Hepatocyte (in vitro differentiated cells): ENCODE data around the gene TRAPPC12. TPM values are rescaled to one million over a fixed set of nuclear protein-coding genes. Genes with fewer than 3 reads are reported as not detected.

Source experiments
- DNase-seq: peaks from one replicate; pipeline ENCODE4 v3.0.0-alpha.2; 2016; ENCODE audit warnings: low spot score
- H2AFZ ChIP-seq: fragments of 200-600 bp; sonication (generic); 2 replicates; pipeline ENCODE4 v1.6.0; 2016; ENCODE audit warnings: antibody characterized with exemption, mild to moderate bottlenecking
- H3K27ac ChIP-seq: fragments of 200-600 bp; sonication (generic); 2 replicates; pipeline ENCODE4 v1.5.1; 2016; ENCODE audit warnings: mild to moderate bottlenecking
- H3K27me3 ChIP-seq: fragments of 200-600 bp; sonication (generic); 2 replicates; pipeline ENCODE4 v1.6.1; 2016
- H3K36me3 ChIP-seq: fragments of 200-600 bp; sonication (generic); replicated peaks from 2 replicates; pipeline ENCODE4 v1.5.1; 2016; ENCODE audit warnings: low read depth; ENCODE audit not compliant: insufficient read depth
- H3K4me1 ChIP-seq: fragments of 200-600 bp; sonication (generic); 2 replicates; pipeline ENCODE4 v1.5.1; 2016; ENCODE audit warnings: mild to moderate bottlenecking, moderate library complexity; ENCODE audit not compliant: insufficient read depth
- H3K4me2 ChIP-seq: fragments of 200-600 bp; sonication (generic); 2 replicates; pipeline ENCODE4 v1.6.0; 2016
- H3K4me3 ChIP-seq: fragments of 200-600 bp; sonication (generic); 2 replicates; pipeline ENCODE4 v1.5.1; 2016; ENCODE audit warnings: mild to moderate bottlenecking
- H3K79me2 ChIP-seq: fragments of 200-600 bp; sonication (generic); 2 replicates; pipeline ENCODE4 v1.6.0; 2017; ENCODE audit warnings: mild to moderate bottlenecking
- H3K9me2 ChIP-seq: fragments of 200-600 bp; sonication (generic); replicated peaks from 2 replicates; pipeline ENCODE4 v1.6.0; 2017; ENCODE audit warnings: mild to moderate bottlenecking; ENCODE audit not compliant: insufficient read depth
- H3K9me3 ChIP-seq: fragments of 200-600 bp; sonication (generic); 2 replicates; pipeline ENCODE4 v1.5.1; 2016; ENCODE audit warnings: low read depth, mild to moderate bottlenecking
- H4K20me1 ChIP-seq: fragments of 200-600 bp; sonication (generic); 2 replicates; pipeline ENCODE4 v1.6.0; 2016; ENCODE audit warnings: mild to moderate bottlenecking; ENCODE audit not compliant: insufficient read depth, poor library complexity, severe bottlenecking
- EZH2 ChIP-seq: fragments of 200-600 bp; sonication (generic); IDR thresholded peaks from 2 replicates; pipeline ENCODE4 v1.6.1; 2016; ENCODE audit warnings: antibody characterized with exemption, mild to moderate bottlenecking, borderline replicate concordance
- EZH2phosphoT487 ChIP-seq: fragments of 200-600 bp; sonication (generic); IDR thresholded peaks from one replicate; pipeline ENCODE4 v1.6.1; 2018; ENCODE audit warnings: antibody characterized with exemption, mild to moderate bottlenecking, low read depth, moderate library complexity; ENCODE audit not compliant: unreplicated experiment, severe bottlenecking
- WGBS: methylation state at CpG from one replicate; pipeline ENCODE4 v1.1.6; 2016; ENCODE audit warnings: low lambda C conversion rate; ENCODE audit errors: missing lambda C conversion rate; 5-methylcytosine and 5-hydroxymethylcytosine counted together
- polyA plus RNA-seq: library from polyadenylated mRNA; unstranded; fragments of >200 nt; fragmentation: Nextera tagmentation; extraction: Ambion mirVana; gene quantifications from 2 replicates; pipeline ENCODE4 v1.2.1, GENCODE V29; 2016
- total RNA-seq: library from RNA; depleted of rRNA; stranded (reverse); fragments of >200 nt; gene quantifications from 2 replicates; pipeline ENCODE4 v1.2.3, GENCODE V29; 2014
- TF ChIP-seq, protein P1 (sequence below): fragments of 200-600 bp; sonication (generic); IDR thresholded peaks from 2 replicates; pipeline ENCODE4 v1.5.1; 2016; ENCODE audit warnings: antibody characterized with exemption, mild to moderate bottlenecking; ENCODE audit not compliant: poor library complexity

TRAPPC12 gene
- total and polyA plus RNA-seq, 2 experiments from 2014 or later: 49.3 to 61.2 TPM

GRCh38 chr2:3399829-3400228 is 20.3 kb downstream of the TRAPPC12 start:
- Histone ChIP-seq H3K4me1 (no peaks in the 10 kb centered on the region), H4K20me1 (no peaks in the 10 kb centered on the region), H3K4me2 (no peak overlapping the region), H3K79me2 (peaks cover 15% of the 10 kb centered on the region), H3K27ac (no peak overlapping the region), H2AFZ (no peak overlapping the region), H3K9me2 (no peaks in the 10 kb centered on the region), H3K9me3 (peaks cover 14% of the 10 kb centered on the region), H3K36me3 (peaks cover 4% of the 10 kb centered on the region), H3K4me3 (no peak overlapping the region), H3K27me3 (no peaks in the 10 kb centered on the region)
- WGBS: 74% methylated on average over 9 of the region's 9 CpGs
- TF ChIP-seq EZH2: no peak
- TF ChIP-seq, protein P1, sequence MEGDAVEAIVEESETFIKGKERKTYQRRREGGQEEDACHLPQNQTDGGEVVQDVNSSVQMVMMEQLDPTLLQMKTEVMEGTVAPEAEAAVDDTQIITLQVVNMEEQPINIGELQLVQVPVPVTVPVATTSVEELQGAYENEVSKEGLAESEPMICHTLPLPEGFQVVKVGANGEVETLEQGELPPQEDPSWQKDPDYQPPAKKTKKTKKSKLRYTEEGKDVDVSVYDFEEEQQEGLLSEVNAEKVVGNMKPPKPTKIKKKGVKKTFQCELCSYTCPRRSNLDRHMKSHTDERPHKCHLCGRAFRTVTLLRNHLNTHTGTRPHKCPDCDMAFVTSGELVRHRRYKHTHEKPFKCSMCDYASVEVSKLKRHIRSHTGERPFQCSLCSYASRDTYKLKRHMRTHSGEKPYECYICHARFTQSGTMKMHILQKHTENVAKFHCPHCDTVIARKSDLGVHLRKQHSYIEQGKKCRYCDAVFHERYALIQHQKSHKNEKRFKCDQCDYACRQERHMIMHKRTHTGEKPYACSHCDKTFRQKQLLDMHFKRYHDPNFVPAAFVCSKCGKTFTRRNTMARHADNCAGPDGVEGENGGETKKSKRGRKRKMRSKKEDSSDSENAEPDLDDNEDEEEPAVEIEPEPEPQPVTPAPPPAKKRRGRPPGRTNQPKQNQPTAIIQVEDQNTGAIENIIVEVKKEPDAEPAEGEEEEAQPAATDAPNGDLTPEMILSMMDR: no peak
- TF ChIP-seq EZH2phosphoT487: no peak
- no peak for DNase-seq

- Histone ChIP-seq H3K4me2 (no peak overlapping the region), H3K9me2 (no peaks in the 10 kb centered on the region), H3K36me3 (no peaks in the 10 kb centered on the region), H3K79me2 (peaks cover 7% of the 10 kb centered on the region), H4K20me1 (no peaks in the 10 kb centered on the region), H3K27me3 (no peaks in the 10 kb centered on the region), H3K27ac (no peak overlapping the region), H2AFZ (no peak overlapping the region), H3K4me1 (no peaks in the 10 kb centered on the region), H3K4me3 (no peak overlapping the region), H3K9me3 (no peaks in the 10 kb centered on the region)
- no peak for DNase-seq
- TF ChIP-seq EZH2: no peak
- WGBS: 96% methylated on average over 11 of the region's 11 CpGs
These were observed 24.3 kb downstream of the TRAPPC12 start for GRCh38 chr2:3403587-3404334.

DNA sequence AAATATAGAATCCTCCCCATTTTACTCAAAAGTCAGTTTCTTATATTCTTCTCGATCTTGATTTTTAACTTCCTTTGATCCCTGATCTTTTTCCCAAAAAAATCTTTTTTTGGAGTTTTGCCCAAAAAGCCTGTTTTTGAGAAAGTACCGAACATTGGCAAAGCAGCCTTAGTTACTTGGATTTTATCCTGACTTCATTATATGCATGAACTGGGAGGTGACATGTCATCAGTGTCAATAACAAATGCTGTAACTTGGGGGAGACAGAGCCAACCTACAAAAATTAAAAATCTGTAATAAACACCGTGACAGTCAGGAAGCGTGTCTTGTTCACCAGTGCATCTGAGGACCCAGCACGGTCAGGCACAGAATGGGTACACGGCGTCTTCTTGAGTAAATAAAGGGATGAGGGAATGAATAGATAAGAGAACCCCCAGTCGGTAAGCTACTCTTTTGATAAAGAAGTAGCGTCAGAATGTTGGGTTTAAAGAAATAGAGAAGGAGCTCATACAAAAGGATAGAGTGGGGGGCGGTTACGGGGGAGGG is 24.9 kb downstream of the TRAPPC12 start:
- Histone ChIP-seq H4K20me1 (no peaks in the 10 kb centered on the region), H2AFZ (no peak overlapping the region), H3K4me3 (no peak overlapping the region), H3K79me2 (peaks cover 7% of the 10 kb centered on the region), H3K27me3 (no peaks in the 10 kb centered on the region), H3K4me2 (no peak overlapping the region), H3K4me1 (no peaks in the 10 kb centered on the region), H3K9me3 (no peaks in the 10 kb centered on the region), H3K9me2 (no peaks in the 10 kb centered on the region), H3K27ac (no peak overlapping the region), H3K36me3 (no peaks in the 10 kb centered on the region)
- no peak for DNase-seq
- TF ChIP-seq EZH2phosphoT487: no peak
- TF ChIP-seq, protein P1: no peak
- TF ChIP-seq EZH2: no peak
- 89% methylated on average over 11 of the region's 11 CpGs for WGBS

DNA sequence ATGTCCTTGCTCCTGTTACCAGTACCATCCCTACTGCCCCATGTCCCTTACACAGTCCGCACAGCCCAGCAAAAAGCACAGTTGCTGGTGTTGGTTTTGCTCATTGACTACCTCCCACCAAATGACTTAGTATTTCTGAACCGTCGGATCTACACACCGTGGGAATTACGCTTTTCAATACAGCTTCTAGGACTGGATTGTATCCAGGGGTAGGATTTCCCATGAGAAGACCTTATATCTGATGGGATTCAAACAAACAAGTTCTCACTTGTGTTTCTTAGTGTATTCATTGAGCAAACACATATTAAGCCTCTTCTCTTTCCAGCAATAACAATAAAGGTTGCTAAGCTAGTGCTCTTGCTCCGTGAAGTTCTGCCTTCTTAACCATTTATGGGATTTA is 25.8 kb downstream of the TRAPPC12 start:
- Histone ChIP-seq H3K27ac (no peak overlapping the region), H3K27me3 (no peaks in the 10 kb centered on the region), H4K20me1 (no peaks in the 10 kb centered on the region), H3K4me1 (no peaks in the 10 kb centered on the region), H3K9me2 (no peaks in the 10 kb centered on the region), H3K9me3 (no peaks in the 10 kb centered on the region), H3K4me3 (no peak overlapping the region), H3K79me2 (peaks cover 7% of the 10 kb centered on the region), H3K36me3 (no peaks in the 10 kb centered on the region), H3K4me2 (no peak overlapping the region), H2AFZ (no peak overlapping the region)
- 97% methylated on average over 6 of the region's 6 CpGs for WGBS
- no peak for DNase-seq
- TF ChIP-seq, protein P1: no peak
- TF ChIP-seq EZH2 (no peak), EZH2phosphoT487 (no peak)
